ENCODE measurements around the gene HECTD1. TPM values are rescaled to one million over a fixed set of nuclear protein-coding genes. Genes with fewer than 3 reads are reported as not detected.

Gene HECTD1
- total and polyA plus RNA-seq, 9 of the 15 experiments (the other 6 are each of a cell fraction or from before 2014, with no cell fraction given), result 27.9 to 111 (median 78.1) TPM

DNA sequence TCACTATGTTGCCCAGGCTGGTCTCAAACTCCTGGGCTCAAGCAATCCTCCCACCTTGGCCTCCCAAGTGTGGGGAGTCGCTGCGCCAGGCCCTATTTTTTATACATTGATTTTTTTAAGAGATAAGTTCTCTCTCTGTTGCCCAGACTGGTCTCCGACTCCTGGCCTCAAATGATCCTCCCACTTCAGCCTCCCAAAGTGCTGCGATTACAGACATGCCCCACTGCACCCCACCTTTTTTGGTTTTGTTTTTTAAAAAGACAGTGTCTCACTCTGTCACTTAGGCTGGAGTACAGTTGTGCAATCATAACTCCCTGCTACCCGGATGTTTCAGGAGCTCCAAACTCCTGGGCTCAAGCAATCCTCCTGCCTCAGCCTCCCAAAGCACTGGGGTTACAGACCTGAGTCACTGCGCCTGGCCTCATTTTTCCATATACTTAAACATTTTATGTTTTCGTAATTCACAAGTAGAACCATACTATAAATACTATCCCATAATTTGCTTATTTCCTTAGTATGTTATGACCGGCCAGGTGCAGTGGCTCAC lies 16.8 kb downstream of the HECTD1 start:
- POLR2A ChIA-PET, result no interaction called here
- WGBS (ENCODE audit: insufficient coverage, low coverage, missing lambda C conversion rate), result 90% methylated on average over 7 of the region's 8 CpGs
- no peak for FAIRE-seq

GRCh38 chr14:31190219-31190603 lies 17.4 kb downstream of the HECTD1 start:
- no peak overlapping the region for H3K4me2 ChIP-seq (ENCODE audit: insufficient read depth, low read length)
- H3K27me3 ChIP-seq (ENCODE audit: control insufficient read depth in 2 of 2, insufficient read depth in 2 of 2, low read length in 2 of 2), result no peaks in the 10 kb centered on the region
- DNase-seq (ENCODE audit: extremely low read depth in 1 of 4, low spot score in 3 of 4) (no peak), FAIRE-seq (no peak), ATAC-seq (no peak)
- in situ Hi-C loops (cut with MboI) (no loop called here), intact Hi-C loops (cut with micrococcal nuclease) (no loop called here)
- TF ChIP-seq POLR2AphosphoS2 (IDR thresholded peaks at IDR 0.05; ENCODE audit: low read length), result no peak
- TF ChIP-seq ZNF764 (CRISPR knock-in tag; IDR thresholded peaks at IDR 0.05; ENCODE audit: low read depth), result no peak
- TF ChIP-seq, protein P1, sequence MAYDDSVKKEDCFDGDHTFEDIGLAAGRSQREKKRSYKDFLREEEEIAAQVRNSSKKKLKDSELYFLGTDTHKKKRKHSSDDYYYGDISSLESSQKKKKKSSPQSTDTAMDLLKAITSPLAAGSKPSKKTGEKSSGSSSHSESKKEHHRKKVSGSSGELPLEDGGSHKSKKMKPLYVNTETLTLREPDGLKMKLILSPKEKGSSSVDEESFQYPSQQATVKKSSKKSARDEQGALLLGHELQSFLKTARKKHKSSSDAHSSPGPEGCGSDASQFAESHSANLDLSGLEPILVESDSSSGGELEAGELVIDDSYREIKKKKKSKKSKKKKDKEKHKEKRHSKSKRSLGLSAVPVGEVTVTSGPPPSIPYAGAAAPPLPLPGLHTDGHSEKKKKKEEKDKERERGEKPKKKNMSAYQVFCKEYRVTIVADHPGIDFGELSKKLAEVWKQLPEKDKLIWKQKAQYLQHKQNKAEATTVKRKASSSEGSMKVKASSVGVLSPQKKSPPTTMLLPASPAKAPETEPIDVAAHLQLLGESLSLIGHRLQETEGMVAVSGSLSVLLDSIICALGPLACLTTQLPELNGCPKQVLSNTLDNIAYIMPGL (CRISPR knock-in tag; IDR thresholded peaks at IDR 0.05), result no peak
- no peak for TF ChIP-seq ZNF75A (CRISPR knock-in tag; IDR thresholded peaks at IDR 0.05)
- TF ChIP-seq SMARCA5 (IDR thresholded peaks at IDR 0.05), result no peak
- no peak for TF ChIP-seq RHOXF2B (CRISPR knock-in tag; conservative IDR thresholded peaks at IDR 0.05)
- TF ChIP-seq SMAD1 (IDR thresholded peaks at IDR 0.05; ENCODE audit: low read depth, low read length, partially characterized antibody), result no peak
- no peak for TF ChIP-seq POLR2A (conservative IDR thresholded peaks at IDR 0.05)
- TF ChIP-seq HMG20B (CRISPR knock-in tag; IDR thresholded peaks at IDR 0.05), result no peak
- no peak for TF ChIP-seq ATF1 (CRISPR knock-in tag; IDR thresholded peaks at IDR 0.05)
- no peak for TF ChIP-seq ATF1 (tag; IDR thresholded peaks at IDR 0.05)
- no peaks in the 10 kb centered on the region for H3K9me3 ChIP-seq (replicated peaks; ENCODE audit: control insufficient read depth, insufficient read depth, low read depth, low read length)
- H3K79me2 ChIP-seq (ENCODE audit: control insufficient read depth, insufficient read depth, low read length), result peaks cover 83% of the 10 kb centered on the region
- ChIA-PET CTCF (ENCODE audit: low intra/inter-chr PET ratio) (no interaction called here), POLR2A (interaction anchor here (0.8 kb wide), 1 partner anchor 18 kb away, joined by 4 read pairs; no protein-coding TSS in a partner anchor)
- H2AFZ ChIP-seq (ENCODE audit: low read depth, low read length), result no peak overlapping the region
- no peaks in the 10 kb centered on the region for H4K20me1 ChIP-seq (replicated peaks; ENCODE audit: control insufficient read depth, insufficient read depth, low read length)
- no peaks in the 10 kb centered on the region for H3K9me1 ChIP-seq (ENCODE audit: control insufficient read depth, insufficient read depth, low read length)
- no peak overlapping the region for H3K27ac ChIP-seq (ENCODE audit: extremely low read depth, low read depth, low read length)
- no TSS peak for BruUV-seq (replicated peaks)
- no peak overlapping the region for H3K4me3 ChIP-seq
- H3K4me1 ChIP-seq (replicated peaks in 1 of 2; ENCODE audit: control insufficient read depth in 2 of 2, insufficient read depth in 2 of 2, low read length in 2 of 2), result peaks cover 0 to 4% of the 10 kb centered on the region in 2 experiments; a peak in 2 of 5 replicates
- 74% methylated on average over 3 of the region's 3 CpGs for WGBS (ENCODE audit: insufficient coverage, low coverage, missing lambda C conversion rate)
- peaks cover 34% of the 10 kb centered on the region; the same call in 1 of the 3 replicates for H3K36me3 ChIP-seq (ENCODE audit: control insufficient read depth, insufficient read depth, low read length)
- no peak overlapping the region for H3K9ac ChIP-seq (ENCODE audit: insufficient read depth in 1 of 2, low read depth in 2 of 2, low read length in 2 of 2)

More for the DNA sequence above, 16.8 kb downstream of the HECTD1 start:
- H4K20me1 ChIP-seq (replicated peaks; ENCODE audit: control insufficient read depth, insufficient read depth, low read length), result no peaks in the 10 kb centered on the region
- CTCF ChIA-PET (ENCODE audit: low intra/inter-chr PET ratio), result no interaction called here
- no peak overlapping the region for H3K4me3 ChIP-seq
- no peak overlapping the region for H3K9ac ChIP-seq (ENCODE audit: insufficient read depth in 1 of 2, low read depth in 2 of 2, low read length in 2 of 2)
- no TSS peak for BruUV-seq (replicated peaks)
- no peaks in the 10 kb centered on the region for H3K9me1 ChIP-seq (ENCODE audit: control insufficient read depth, insufficient read depth, low read length)
- no peaks in the 10 kb centered on the region for H3K27me3 ChIP-seq (ENCODE audit: control insufficient read depth in 2 of 2, insufficient read depth in 2 of 2, low read length in 2 of 2)
- no peak overlapping the region for H2AFZ ChIP-seq (ENCODE audit: low read depth, low read length)
- no peaks in the 10 kb centered on the region for H3K9me3 ChIP-seq (replicated peaks; ENCODE audit: control insufficient read depth, insufficient read depth, low read depth, low read length)
- peaks cover 83% of the 10 kb centered on the region for H3K79me2 ChIP-seq (ENCODE audit: control insufficient read depth, insufficient read depth, low read length)
- H3K36me3 ChIP-seq (ENCODE audit: control insufficient read depth, insufficient read depth, low read length), result peaks cover 30% of the 10 kb centered on the region; the same call in 1 of the 3 replicates
- ATAC-seq (no peak), DNase-seq (ENCODE audit: extremely low read depth in 1 of 4, low spot score in 3 of 4) (no peak)
- intact Hi-C loops (cut with micrococcal nuclease), result no loop called here
- H3K4me2 ChIP-seq (ENCODE audit: insufficient read depth, low read length), result no peak overlapping the region
- no peak overlapping the region for H3K27ac ChIP-seq (ENCODE audit: extremely low read depth, low read depth, low read length)
- in situ Hi-C loops (cut with MboI), result no loop called here
- TF ChIP-seq SNRNP70 (optimal IDR thresholded peaks at IDR 0.05; ENCODE audit: low read depth, low read length) (no peak), FOXJ3 (CRISPR knock-in tag; IDR thresholded peaks at IDR 0.05) (no peak), DNMT1 (IDR thresholded peaks at IDR 0.05) (no peak), POLR2AphosphoS5 (IDR thresholded peaks at IDR 0.05; ENCODE audit: control insufficient read depth, insufficient read depth, low read depth, low read length) (no peak)
- H3K4me1 ChIP-seq (replicated peaks in 1 of 2; ENCODE audit: control insufficient read depth in 2 of 2, insufficient read depth in 2 of 2, low read length in 2 of 2), result peaks cover 0 to 4% of the 10 kb centered on the region in 2 experiments; a peak in 3 of 5 replicates

Data from K562 (cell line).